ENCODE data around the gene ANKRD35. TPM values are rescaled to one million over a fixed set of nuclear protein-coding genes. Genes with fewer than 3 reads are reported as not detected.
"Not testable (repeated sequence)": the region's sequence is repeated elsewhere in the genome, so short reads cannot be mapped to it uniquely, and the experiment has no call there.

ANKRD35 gene
- total RNA-seq, 1 donor from 2014 or later, result 0.48 TPM

- intact Hi-C loops (cut with micrococcal nuclease), result loop anchor here (2.0 to 5.0 kb wide), 3 partner anchors 68 to 119 kb away; partner anchors contain the start of genes ANKRD34A, POLR3GL and RBM8A
Measured at GRCh38 chr1:145858238-145858900, 27.3 kb downstream of the ANKRD35 start.

- intact Hi-C loops (cut with micrococcal nuclease), result loop anchor here (5.0 kb wide), 1 partner anchor 120 kb away; no protein-coding TSS in a partner anchor
Measured at GRCh38 chr1:145857170-145857569, 28.5 kb downstream of the ANKRD35 start.

- intact Hi-C loops (cut with micrococcal nuclease), result loop anchor here (5.0 kb wide), 1 partner anchor 122 kb away; no protein-coding TSS in a partner anchor
Measured at GRCh38 chr1:145855426-145855948, 30.2 kb downstream of the ANKRD35 start.

- intact Hi-C loops (cut with micrococcal nuclease), result no loop called here
Measured at GRCh38 chr1:145849356-145850160, 36.1 kb downstream of the ANKRD35 start.

- intact Hi-C loops (cut with micrococcal nuclease), result no loop called here
Measured at GRCh38 chr1:145847827-145848226, 37.8 kb downstream of the ANKRD35 start.

- intact Hi-C loops (cut with micrococcal nuclease), result loop anchor here (1.0 kb wide), 1 partner anchor 161 kb away; no protein-coding TSS in a partner anchor
Measured at GRCh38 chr1:145846201-145846612, 39.5 kb downstream of the ANKRD35 start.

GRCh38 chr1:145845514-145846161 lies 40.0 kb downstream of the ANKRD35 start, which contains the start of gene NUDT17:
Gene NUDT17 (plus strand): TSS chr1:145845630. CDS start chr1:145845641, 11 bp downstream.
- intact Hi-C loops (cut with micrococcal nuclease), result loop anchor here (1.0 to 2.0 kb wide), 3 partner anchors 40 to 162 kb away; partner anchors contain the start of genes ANKRD35 and ITGA10

GRCh38 chr1:145845144-145845513 lies 40.5 kb downstream of the ANKRD35 start:
- intact Hi-C loops (cut with micrococcal nuclease), result loop anchor here (1.0 to 2.0 kb wide), 2 partner anchors 40 to 66 kb away; partner anchors contain the start of genes ANKRD35 and ITGA10

GRCh38 chr1:145843031-145843430 lies 42.6 kb downstream of the ANKRD35 start:
- intact Hi-C loops (cut with micrococcal nuclease), result no loop called here

GRCh38 chr1:145837656-145838055 lies 48.0 kb downstream of the ANKRD35 start:
- intact Hi-C loops (cut with micrococcal nuclease), result no loop called here

GRCh38 chr1:145830810-145831209 lies 54.9 kb downstream of the ANKRD35 start:
- intact Hi-C loops (cut with micrococcal nuclease), result not testable (repeated sequence)

- intact Hi-C loops (cut with micrococcal nuclease), result no loop called here
Measured at GRCh38 chr1:145828367-145829026, 57.2 kb downstream of the ANKRD35 start.

- intact Hi-C loops (cut with micrococcal nuclease), result no loop called here
Measured at GRCh38 chr1:145827966-145828365, 57.7 kb downstream of the ANKRD35 start.

GRCh38 chr1:145826030-145826429 lies 59.6 kb downstream of the ANKRD35 start:
- intact Hi-C loops (cut with micrococcal nuclease), result no loop called here

- intact Hi-C loops (cut with micrococcal nuclease), result loop anchor here (2.0 kb wide), 1 partner anchor 40 kb away; no protein-coding TSS in a partner anchor
Measured at GRCh38 chr1:145824499-145824842, 61.2 kb downstream of the ANKRD35 start.

- intact Hi-C loops (cut with micrococcal nuclease), result loop anchor here (2.0 kb wide), 1 partner anchor 39 kb away; no protein-coding TSS in a partner anchor
Measured at GRCh38 chr1:145823565-145824498, 61.8 kb downstream of the ANKRD35 start, which contains the start of the genes POLR3C and RNF115. Gene POLR3C (plus strand): TSS chr1:145824200. CDS start chr1:145825777, 1,577 bp downstream. Gene RNF115 (minus strand): TSS chr1:145824095. CDS start chr1:145823873, 222 bp downstream.

GRCh38 chr1:145822779-145823331 lies 62.8 kb downstream of the ANKRD35 start:
- intact Hi-C loops (cut with micrococcal nuclease), result not testable (repeated sequence)

GRCh38 chr1:145818095-145818494 lies 67.6 kb downstream of the ANKRD35 start:
- intact Hi-C loops (cut with micrococcal nuclease), result not testable (repeated sequence)

All from T-helper 2 cell treated with Interferon-gamma antibody and Interleukin-4, amounts not matched to agents 100 ng/mL and 5 ng/mL, for 36 hours (primary cell).